BLaER1 treated with 17β-estradiol and CSF1 and Interleukin-3, amounts not matched to agents 10 nM and 100 nM (cell line): ENCODE results near the gene TSNAX.

Source experiments
- H3K27ac ChIP-seq, 11 experiments: shearing (Covaris generic); formaldehyde crosslinking; 2 replicates each; pipeline ENCODE4 v1.8.1; 2022
- H3K27me3 ChIP-seq, 11 experiments: shearing (Covaris generic); formaldehyde crosslinking; 2 replicates each; pipeline ENCODE4 v1.8.1; 2022
- H3K36me3 ChIP-seq, 11 experiments: shearing (Covaris generic); formaldehyde crosslinking; 2 replicates each; pipeline ENCODE4 v1.8.1; 2022
- H3K4me1 ChIP-seq, 10 experiments: shearing (Covaris generic); formaldehyde crosslinking; 2 replicates each; pipeline ENCODE4 v1.8.1; 2022
- H3K4me2 ChIP-seq, 11 experiments: shearing (Covaris generic); formaldehyde crosslinking; 2 replicates each; pipeline ENCODE4 v1.8.1; 2022
- H3K4me3 ChIP-seq, 10 experiments: shearing (Covaris generic); formaldehyde crosslinking; 2 replicates each; pipeline ENCODE4 v1.8.1; 2022
- H3K9ac ChIP-seq, 11 experiments: shearing (Covaris generic); formaldehyde crosslinking; 2 replicates each; pipeline ENCODE4 v1.8.1; 2022
- H3K9me3 ChIP-seq, 11 experiments: shearing (Covaris generic); formaldehyde crosslinking; replicated peaks in 1 of 11; 2 replicates each; pipeline ENCODE4 v1.8.1; 2022
- H4K20me1 ChIP-seq, 11 experiments: shearing (Covaris generic); formaldehyde crosslinking; 2 replicates each; pipeline ENCODE4 v1.8.1; 2022
- Cebpa-rat ChIP-seq, 11 experiments: shearing (Covaris generic); IDR thresholded peaks; 2 replicates each; pipeline ENCODE4 v1.8.1; 2022

TSNAX gene

DNA sequence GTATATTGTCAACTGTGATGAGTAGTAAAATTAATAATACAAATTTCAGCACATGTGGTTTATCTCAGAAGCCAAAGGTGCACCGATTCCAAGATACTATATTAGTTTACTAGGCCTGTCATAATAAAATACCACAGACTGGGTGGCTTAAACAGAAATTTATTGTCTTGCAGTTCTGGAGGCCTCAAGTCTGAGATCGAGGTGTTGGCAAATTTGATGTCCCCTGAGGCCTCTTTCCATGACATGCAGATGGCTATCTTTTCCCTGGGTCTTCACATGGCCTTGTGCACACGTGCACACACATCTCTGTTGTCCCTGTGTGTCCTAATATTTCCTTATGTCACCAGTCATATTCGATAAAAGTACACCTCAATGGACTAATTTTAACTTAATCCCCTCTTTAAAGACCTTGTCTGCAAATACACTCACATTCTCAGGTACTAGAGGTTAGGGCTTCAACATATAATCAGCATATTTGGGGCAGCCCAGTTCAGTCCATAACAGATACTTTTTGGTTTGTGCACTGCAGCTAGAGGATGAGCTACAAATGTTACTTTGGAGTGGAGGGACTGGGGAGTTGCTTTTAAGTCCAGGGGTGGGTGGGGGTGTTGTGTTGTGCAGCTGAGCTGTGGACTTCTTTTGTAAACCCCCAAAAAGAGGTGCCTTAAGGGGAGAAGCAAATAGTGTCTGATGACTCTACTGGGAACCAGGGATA lies 21.4 kb downstream of the TSNAX start:
- Histone ChIP-seq H3K4me2 (no peak overlapping the region), H3K9ac (no peak overlapping the region), H3K36me3 (peaks cover 66 to 100% (median 84%) of the 10 kb centered on the region in 11 experiments), H3K27me3 (no peaks in the 10 kb centered on the region), H3K27ac (no peak overlapping the region), H3K4me1 (peaks cover 0 to 9% (median 0%) of the 10 kb centered on the region in 10 experiments; a peak in 4 of 20 replicates), H3K4me3 (no peak overlapping the region), H3K9me3 (no peaks in the 10 kb centered on the region), H4K20me1 (peaks cover 0 to 36% (median 19%) of the 10 kb centered on the region in 11 experiments; a peak in 7 of 22 replicates)
- no peak for TF ChIP-seq Cebpa-rat (IDR thresholded peaks at IDR 0.05)

DNA sequence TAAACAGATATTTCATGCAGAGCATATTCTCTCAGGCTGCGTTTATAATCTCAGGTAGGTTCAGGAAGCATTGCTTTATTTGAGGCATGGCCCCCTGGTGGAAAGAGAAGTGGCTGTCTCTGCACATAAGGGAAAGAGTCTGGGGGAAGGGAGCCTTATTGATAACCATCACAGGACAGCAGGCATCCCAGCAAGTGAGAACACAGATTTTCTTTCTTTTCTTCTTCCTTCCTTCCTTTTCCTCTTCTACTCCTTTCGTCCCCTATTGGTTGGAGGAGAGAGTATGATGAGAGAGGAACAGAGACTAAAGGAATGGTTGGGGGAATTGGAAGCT lies 21.9 kb downstream of the TSNAX start:
- Histone ChIP-seq H3K9me3 (no peaks in the 10 kb centered on the region), H3K27ac (no peak overlapping the region), H3K9ac (no peak overlapping the region), H3K4me2 (no peak overlapping the region), H3K27me3 (no peaks in the 10 kb centered on the region), H3K36me3 (peaks cover 71 to 100% (median 86%) of the 10 kb centered on the region in 11 experiments), H3K4me1 (peaks cover 0 to 9% (median 0%) of the 10 kb centered on the region in 10 experiments; a peak in 4 of 20 replicates), H4K20me1 (peaks cover 0 to 39% (median 19%) of the 10 kb centered on the region in 11 experiments; a peak in 7 of 22 replicates), H3K4me3 (no peak overlapping the region)
- TF ChIP-seq Cebpa-rat (IDR thresholded peaks at IDR 0.05): no peak

DNA sequence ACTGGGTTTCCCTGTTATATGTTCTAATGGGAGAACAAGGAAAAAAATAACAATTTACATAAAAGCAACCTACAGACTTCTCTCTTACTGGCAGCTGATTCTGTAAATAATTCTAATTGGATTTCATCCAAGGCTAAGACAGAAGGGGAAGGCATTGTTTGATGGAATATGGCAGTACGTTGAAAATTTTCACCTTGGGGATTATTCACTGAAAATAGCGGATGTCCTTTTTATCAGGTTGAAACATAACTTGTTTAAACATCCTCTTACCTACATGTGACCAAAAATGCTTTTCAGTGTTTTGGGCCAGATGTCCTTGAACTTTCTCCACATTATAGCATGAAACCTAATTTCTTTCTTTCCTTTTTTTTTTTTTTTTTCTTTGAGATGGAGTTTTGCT lies 24.9 kb downstream of the TSNAX start:
- no peak overlapping the region for H3K4me3 ChIP-seq
- peaks cover 0 to 9% (median 3%) of the 10 kb centered on the region in 10 experiments; a peak in 4 of 20 replicates for H3K4me1 ChIP-seq
- H3K9me3 ChIP-seq: no peaks in the 10 kb centered on the region
- H3K4me2 ChIP-seq: no peak overlapping the region
- H3K27ac ChIP-seq: no peak overlapping the region
- H3K9ac ChIP-seq: no peak overlapping the region
- H3K36me3 ChIP-seq: peaks cover 64 to 100% (median 78%) of the 10 kb centered on the region in 11 experiments
- TF ChIP-seq Cebpa-rat (IDR thresholded peaks at IDR 0.05): no peak
- H3K27me3 ChIP-seq: no peaks in the 10 kb centered on the region
- peaks cover 0 to 62% (median 30%) of the 10 kb centered on the region in 11 experiments; a peak in 14 of 22 replicates for H4K20me1 ChIP-seq

DNA sequence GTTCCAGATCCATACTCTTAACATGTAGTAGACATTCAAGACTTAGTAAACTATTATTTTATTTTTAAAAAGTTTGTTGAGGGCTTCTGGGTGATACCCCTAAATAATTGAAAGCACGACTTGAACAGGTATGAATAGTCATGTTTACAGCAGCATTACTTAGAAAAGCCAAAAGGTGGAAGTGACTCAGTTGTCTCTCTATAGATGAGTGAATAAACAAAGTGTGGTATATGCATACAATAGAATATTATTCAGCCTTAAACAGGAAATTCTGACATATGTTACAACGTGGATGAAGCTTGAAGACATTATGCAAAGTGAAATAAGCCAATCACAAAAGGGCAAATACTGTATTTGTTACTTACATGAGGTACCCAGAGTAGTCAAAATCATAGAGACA lies 26.5 kb downstream of the TSNAX start:
- no peak for TF ChIP-seq Cebpa-rat (IDR thresholded peaks at IDR 0.05)
- Histone ChIP-seq H3K9ac (no peak overlapping the region), H3K27ac (no peak overlapping the region), H3K9me3 (no peaks in the 10 kb centered on the region), H3K27me3 (no peaks in the 10 kb centered on the region), H3K36me3 (peaks cover 50 to 100% (median 69%) of the 10 kb centered on the region in 11 experiments), H4K20me1 (peaks cover 0 to 49% (median 21%) of the 10 kb centered on the region in 11 experiments; a peak in 13 of 22 replicates), H3K4me1 (peaks cover 0 to 7% (median 0%) of the 10 kb centered on the region in 10 experiments; a peak in 1 of 20 replicates), H3K4me2 (no peak overlapping the region), H3K4me3 (no peak overlapping the region)

DNA sequence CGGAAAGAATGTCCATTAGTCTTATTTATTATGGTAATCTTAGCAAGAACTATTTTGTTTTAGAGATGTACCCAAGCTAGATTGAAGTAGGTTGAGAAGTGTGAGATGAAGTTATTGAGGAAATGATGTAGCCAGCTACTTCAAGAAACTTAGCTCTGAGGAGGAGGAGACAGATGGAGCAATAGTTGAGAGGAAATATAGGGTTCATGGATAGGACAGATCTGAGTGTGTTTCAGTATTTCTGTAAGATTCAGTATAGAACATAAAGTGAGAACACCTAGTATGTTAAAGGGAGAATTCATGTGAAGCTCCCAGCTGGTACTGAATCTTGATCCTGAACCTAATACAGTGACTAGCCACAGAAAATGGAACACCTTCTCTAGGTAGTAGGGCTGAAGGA lies 28.9 kb downstream of the TSNAX start:
- Histone ChIP-seq H3K4me2 (no peak overlapping the region), H3K27me3 (no peaks in the 10 kb centered on the region), H3K36me3 (peaks cover 53 to 97% (median 67%) of the 10 kb centered on the region in 11 experiments), H3K9me3 (no peaks in the 10 kb centered on the region), H3K9ac (no peak overlapping the region), H3K4me3 (no peak overlapping the region), H3K4me1 (0 out of 20 replicates have a peak, but pooled peaks cover 0 to 7% (median 0%) of the 10 kb centered on the region in 10 experiments), H3K27ac (no peak overlapping the region), H4K20me1 (peaks cover 0 to 39% (median 13%) of the 10 kb centered on the region in 11 experiments; a peak in 13 of 22 replicates)
- no peak for TF ChIP-seq Cebpa-rat (IDR thresholded peaks at IDR 0.05)

DNA sequence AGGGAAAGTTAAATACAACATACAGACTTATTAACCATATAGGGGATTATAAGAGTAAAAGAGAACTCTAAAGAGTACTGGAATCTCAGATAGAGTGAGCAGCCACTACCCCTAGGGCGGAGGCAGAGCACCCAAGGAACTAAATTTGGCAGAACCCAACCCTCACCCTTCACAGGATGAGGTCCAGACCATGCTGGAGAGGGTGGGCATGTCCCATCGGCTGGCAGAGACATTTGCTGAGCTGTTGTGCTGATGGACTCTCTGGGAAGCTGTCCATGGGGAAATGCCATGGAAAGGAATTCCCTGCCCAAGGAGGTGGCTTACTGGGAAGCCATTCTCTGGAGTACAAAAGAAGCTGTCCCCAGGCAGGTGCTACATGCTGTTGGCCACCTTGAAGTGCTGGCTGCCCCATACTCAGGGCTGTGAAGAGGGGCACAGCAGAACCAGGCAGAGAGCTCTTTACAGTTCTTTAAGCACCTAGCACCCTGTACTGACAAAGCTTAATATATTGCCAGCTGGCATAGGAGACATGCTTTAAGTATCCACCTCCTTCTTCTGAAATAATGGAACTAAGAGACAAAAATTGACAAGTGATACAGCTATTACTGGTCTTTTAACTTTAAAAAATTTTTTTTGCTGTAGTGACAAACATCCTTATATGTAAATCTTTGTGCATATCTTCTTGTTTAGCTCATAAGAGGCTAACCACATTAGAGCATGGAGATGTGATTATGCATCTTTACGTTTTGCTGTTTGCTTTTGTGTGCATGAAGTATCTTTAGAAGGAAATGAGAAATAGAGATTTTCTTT lies 29.6 kb downstream of the TSNAX start:
- H3K27me3 ChIP-seq: no peaks in the 10 kb centered on the region
- no peak overlapping the region for H3K27ac ChIP-seq
- no peak for TF ChIP-seq Cebpa-rat (IDR thresholded peaks at IDR 0.05)
- H3K4me2 ChIP-seq: no peak overlapping the region
- H3K9me3 ChIP-seq: no peaks in the 10 kb centered on the region
- H3K4me3 ChIP-seq: no peak overlapping the region
- peaks cover 53 to 97% (median 67%) of the 10 kb centered on the region in 11 experiments for H3K36me3 ChIP-seq
- peaks cover 0 to 44% (median 13%) of the 10 kb centered on the region in 11 experiments; a peak in 13 of 22 replicates for H4K20me1 ChIP-seq
- no peak overlapping the region for H3K9ac ChIP-seq
- H3K4me1 ChIP-seq: 0 out of 20 replicates have a peak, but pooled peaks cover 0 to 7% (median 0%) of the 10 kb centered on the region in 10 experiments

- TF ChIP-seq Cebpa-rat (IDR thresholded peaks at IDR 0.05): no peak
- H3K9me3 ChIP-seq: no peaks in the 10 kb centered on the region
- H3K27me3 ChIP-seq: no peaks in the 10 kb centered on the region
- H3K4me2 ChIP-seq: no peak overlapping the region
- H4K20me1 ChIP-seq: peaks cover 0 to 45% (median 13%) of the 10 kb centered on the region in 11 experiments; a peak in 13 of 22 replicates
- peaks cover 54 to 97% (median 67%) of the 10 kb centered on the region in 11 experiments for H3K36me3 ChIP-seq
- no peak overlapping the region for H3K27ac ChIP-seq
- H3K9ac ChIP-seq: no peak overlapping the region
- 0 out of 20 replicates have a peak, but pooled peaks cover 0 to 7% (median 0%) of the 10 kb centered on the region in 10 experiments for H3K4me1 ChIP-seq
- no peak overlapping the region for H3K4me3 ChIP-seq
Measured at GRCh38 chr1:231558708-231559185, 30.3 kb downstream of the TSNAX start.

DNA sequence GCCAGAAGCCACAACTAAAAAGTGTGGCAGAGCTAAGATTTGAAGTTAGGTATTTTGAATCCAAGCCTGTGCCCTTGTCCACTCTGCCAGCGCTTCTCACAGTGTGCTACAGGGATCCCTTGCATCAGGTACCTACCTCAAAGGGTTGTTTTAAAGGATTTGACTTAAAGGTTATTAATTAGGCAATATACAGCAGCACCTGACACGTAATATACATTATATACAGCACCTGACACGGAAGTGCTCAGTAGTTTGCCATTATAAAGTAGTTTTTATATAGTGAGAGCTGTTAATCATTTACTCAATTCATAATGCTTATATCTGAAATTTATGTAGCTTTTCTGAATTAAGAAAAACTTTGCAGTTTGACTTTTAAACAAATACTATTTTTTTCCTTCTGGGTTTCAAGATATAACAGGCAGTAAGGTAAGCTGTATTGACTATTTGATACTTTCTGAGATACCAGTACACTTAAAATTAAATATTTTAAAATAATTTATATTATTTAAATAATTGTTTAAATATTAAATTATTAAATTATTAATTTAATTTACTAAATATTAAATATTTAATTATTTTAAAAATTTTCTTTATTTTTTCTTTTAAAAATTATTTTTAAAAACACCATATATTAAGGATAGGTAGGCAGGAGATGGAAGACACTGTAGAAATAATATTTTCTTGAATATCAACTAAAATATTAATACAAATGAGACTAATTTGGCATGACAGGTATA lies 33.3 kb downstream of the TSNAX start:
- no peak overlapping the region for H3K4me3 ChIP-seq
- no peaks in the 10 kb centered on the region for H3K27me3 ChIP-seq
- no peak for TF ChIP-seq Cebpa-rat (IDR thresholded peaks at IDR 0.05)
- peaks cover 0 to 37% (median 13%) of the 10 kb centered on the region in 11 experiments; a peak in 13 of 22 replicates for H4K20me1 ChIP-seq
- no peak overlapping the region for H3K9ac ChIP-seq
- peaks cover 0 to under 1% (median 0%) of the 10 kb centered on the region in 11 experiments; a peak in 1 of 22 replicates for H3K9me3 ChIP-seq
- no peak overlapping the region for H3K27ac ChIP-seq
- H3K4me1 ChIP-seq: 0 out of 20 replicates have a peak, but pooled peaks cover 0 to 7% (median 0%) of the 10 kb centered on the region in 10 experiments
- H3K36me3 ChIP-seq: peaks cover 60 to 97% (median 72%) of the 10 kb centered on the region in 11 experiments
- H3K4me2 ChIP-seq: no peak overlapping the region
